HG03175 (cell line): ENCODE measurements around the gene MTHFD1L.
"Not testable (repeated sequence)": the region's sequence is repeated elsewhere in the genome, so short reads cannot be mapped to it uniquely, and the experiment has no call there.

Source experiments
- ATAC-seq: cut with Tn5 transposase; IDR thresholded peaks from one replicate; pipeline ENCODE4 v1.9.1; 2021; ENCODE audit warnings: mild to moderate bottlenecking, moderate library complexity; ENCODE audit not compliant: unreplicated experiment

MTHFD1L gene

GRCh38 chr6:151110576-151110905, 245.0 kb downstream of the MTHFD1L start:
- ATAC-seq: no peak

- no peak for ATAC-seq
Measured at GRCh38 chr6:151111670-151112069, 246.2 kb downstream of the MTHFD1L start.

- no peak for ATAC-seq
Measured at GRCh38 chr6:151112130-151112529, 246.6 kb downstream of the MTHFD1L start.

GRCh38 chr6:151112884-151113283, 247.4 kb downstream of the MTHFD1L start:
- not testable (repeated sequence) for ATAC-seq

- ATAC-seq: no peak
Measured at GRCh38 chr6:151113641-151114040, 248.1 kb downstream of the MTHFD1L start.

- ATAC-seq: no peak
Measured at GRCh38 chr6:151118461-151119123, 253.1 kb downstream of the MTHFD1L start.

GRCh38 chr6:151119823-151120524, 254.5 kb downstream of the MTHFD1L start:
- ATAC-seq: no peak

- ATAC-seq: no peak
Measured at GRCh38 chr6:151121900-151122299, 256.4 kb downstream of the MTHFD1L start.

- not testable (repeated sequence) for ATAC-seq
Measured at GRCh38 chr6:151123641-151124040, 258.1 kb downstream of the MTHFD1L start.

GRCh38 chr6:151125242-151125641, 259.7 kb downstream of the MTHFD1L start:
- ATAC-seq: not testable (repeated sequence)

GRCh38 chr6:151125651-151126416, 260.3 kb downstream of the MTHFD1L start:
- ATAC-seq: not testable (repeated sequence)

GRCh38 chr6:151126417-151126724, 260.9 kb downstream of the MTHFD1L start:
- not testable (repeated sequence) for ATAC-seq

- not testable (repeated sequence) for ATAC-seq
Measured at GRCh38 chr6:151127133-151127798, 261.8 kb downstream of the MTHFD1L start.

GRCh38 chr6:151128763-151129370, 263.4 kb downstream of the MTHFD1L start:
- ATAC-seq: no peak

GRCh38 chr6:151130329-151130728, 264.8 kb downstream of the MTHFD1L start:
- no peak for ATAC-seq

GRCh38 chr6:151131324-151132007, 266.0 kb downstream of the MTHFD1L start:
- no peak for ATAC-seq

GRCh38 chr6:151136141-151136755, 270.7 kb downstream of the MTHFD1L start:
- no peak for ATAC-seq

GRCh38 chr6:151137542-151137941, 272.0 kb downstream of the MTHFD1L start:
- no peak for ATAC-seq

GRCh38 chr6:151139524-151139923, 274.0 kb downstream of the MTHFD1L start:
- ATAC-seq: no peak

- ATAC-seq: no peak
Measured at GRCh38 chr6:151140767-151141166, 275.3 kb downstream of the MTHFD1L start.
